Smooth muscle cell (in vitro differentiated cells): ENCODE measurements around the gene ASAP2. TPM values are rescaled to one million over a fixed set of nuclear protein-coding genes. Genes with fewer than 3 reads are reported as not detected.

Source experiments
- DNase-seq: peaks from one replicate; lab custom pipeline; 2025; ENCODE audit not compliant: unreplicated experiment; lab: John Stamatoyannopoulos, UW
- H2AFZ ChIP-seq: fragments of 200-600 bp; sonication (generic); 2 replicates; pipeline ENCODE4 v1.6.0; 2016; ENCODE audit warnings: antibody characterized with exemption, low read depth, mild to moderate bottlenecking
- H3F3A ChIP-seq: fragments of 200-600 bp; sonication (generic); 2 replicates; pipeline ENCODE4 v1.6.0; 2017; ENCODE audit warnings: antibody characterized with exemption, low read depth
- H3K27ac ChIP-seq: fragments of 200-600 bp; sonication (generic); 2 replicates; pipeline ENCODE4 v1.5.1; 2016; ENCODE audit warnings: low read depth, mild to moderate bottlenecking
- H3K27me3 ChIP-seq: fragments of 200-600 bp; sonication (generic); 2 replicates; pipeline ENCODE4 v1.6.1; 2016; ENCODE audit warnings: low read depth, mild to moderate bottlenecking
- H3K36me3 ChIP-seq: fragments of 200-600 bp; sonication (generic); 2 replicates; pipeline ENCODE4 v1.5.1; 2016; ENCODE audit warnings: low read depth
- H3K4me1 ChIP-seq: fragments of 200-600 bp; sonication (generic); 2 replicates; pipeline ENCODE4 v1.5.1; 2016; ENCODE audit warnings: low read depth
- H3K4me2 ChIP-seq: fragments of 200-600 bp; sonication (generic); 2 replicates; pipeline ENCODE4 v1.6.0; 2016; ENCODE audit warnings: mild to moderate bottlenecking
- H3K4me3 ChIP-seq: fragments of 200-600 bp; sonication (generic); 2 replicates; pipeline ENCODE4 v1.5.1; 2016; ENCODE audit warnings: mild to moderate bottlenecking
- H3K79me2 ChIP-seq: fragments of 200-600 bp; sonication (generic); 2 replicates; pipeline ENCODE4 v1.6.0; 2016; ENCODE audit warnings: low read depth, mild to moderate bottlenecking
- H3K9ac ChIP-seq: fragments of 200-600 bp; sonication (generic); 2 replicates; pipeline ENCODE4 v1.6.0; 2016; ENCODE audit warnings: low read depth
- H3K9me3 ChIP-seq: fragments of 200-600 bp; sonication (generic); replicated peaks from 2 replicates; pipeline ENCODE4 v1.5.1; 2016; ENCODE audit warnings: low read depth
- H4K20me1 ChIP-seq: fragments of 200-600 bp; sonication (generic); 2 replicates; pipeline ENCODE4 v1.6.0; 2016; ENCODE audit warnings: low read depth
- CTCF ChIP-seq: fragments of 200-600 bp; sonication (generic); IDR thresholded peaks from 2 replicates; pipeline ENCODE4 v1.5.1; 2017; ENCODE audit warnings: borderline replicate concordance, mild to moderate bottlenecking, antibody characterized with exemption; ENCODE audit not compliant: insufficient read depth, poor library complexity, severe bottlenecking
- WGBS: methylation state at CpG from one replicate; pipeline ENCODE4 v1.1.7; 2016; ENCODE audit warnings: low lambda C conversion rate; 5-methylcytosine and 5-hydroxymethylcytosine counted together
- polyA plus RNA-seq: library from polyadenylated mRNA; unstranded; fragments of >200 nt; fragmentation: Nextera tagmentation; extraction: Ambion mirVana; gene quantifications from 2 replicates; pipeline ENCODE4 v1.2.1, GENCODE V29; 2016
- total RNA-seq: library from RNA; depleted of rRNA; stranded (reverse); fragments of >200 nt; gene quantifications from 2 replicates; pipeline ENCODE4 v1.2.3, GENCODE V29; 2014

Gene ASAP2
- total and polyA plus RNA-seq, 2 experiments from 2014 or later, result 8.8 to 23.1 TPM

GRCh38 chr2:9355270-9355669 is 148.7 kb downstream of the ASAP2 start:
- H3K79me2 ChIP-seq, result no peaks in the 10 kb centered on the region
- 93% methylated on average over 3 of the region's 3 CpGs for WGBS
- no peak for DNase-seq
- no peak overlapping the region for H3K9ac ChIP-seq
- H3K9me3 ChIP-seq, result no peaks in the 10 kb centered on the region
- H3K4me2 ChIP-seq, result no peak overlapping the region
- no peaks in the 10 kb centered on the region for H3K27me3 ChIP-seq
- no peaks in the 10 kb centered on the region for H3K4me1 ChIP-seq
- no peaks in the 10 kb centered on the region for H3F3A ChIP-seq
- H3K27ac ChIP-seq, result no peak overlapping the region
- no peak for TF ChIP-seq CTCF
- no peak overlapping the region for H3K4me3 ChIP-seq
- H3K36me3 ChIP-seq, result peaks cover 11% of the 10 kb centered on the region
- H4K20me1 ChIP-seq, result no peaks in the 10 kb centered on the region
- H2AFZ ChIP-seq, result no peak overlapping the region

- DNase-seq, result no peak
- no peak for TF ChIP-seq CTCF
- no peak overlapping the region for H3K27ac ChIP-seq
- H3K4me2 ChIP-seq, result no peak overlapping the region
- 77% methylated on average over 4 of the region's 4 CpGs for WGBS
- no peaks in the 10 kb centered on the region for H4K20me1 ChIP-seq
- no peaks in the 10 kb centered on the region for H3F3A ChIP-seq
- H2AFZ ChIP-seq, result no peak overlapping the region
- no peaks in the 10 kb centered on the region for H3K4me1 ChIP-seq
- H3K9ac ChIP-seq, result no peak overlapping the region
- peaks cover 11% of the 10 kb centered on the region for H3K36me3 ChIP-seq
- no peaks in the 10 kb centered on the region for H3K79me2 ChIP-seq
- no peak overlapping the region for H3K4me3 ChIP-seq
- H3K27me3 ChIP-seq, result no peaks in the 10 kb centered on the region
- H3K9me3 ChIP-seq, result no peaks in the 10 kb centered on the region
These were observed 149.1 kb downstream of the ASAP2 start for GRCh38 chr2:9355716-9356115.

GRCh38 chr2:9356261-9356660 is 149.6 kb downstream of the ASAP2 start:
- TF ChIP-seq CTCF, result no peak
- Histone ChIP-seq H3K9me3 (no peaks in the 10 kb centered on the region), H3K27me3 (no peaks in the 10 kb centered on the region), H3K36me3 (peaks cover 11% of the 10 kb centered on the region), H3K4me3 (no peak overlapping the region), H3K79me2 (no peaks in the 10 kb centered on the region), H3K4me1 (no peaks in the 10 kb centered on the region), H2AFZ (no peak overlapping the region), H3F3A (no peaks in the 10 kb centered on the region), H4K20me1 (no peaks in the 10 kb centered on the region), H3K27ac (no peak overlapping the region), H3K9ac (no peak overlapping the region), H3K4me2 (no peak overlapping the region)
- WGBS, result 87% methylated on average over 11 of the region's 11 CpGs
- DNase-seq, result no peak

GRCh38 chr2:9358846-9359245 is 152.2 kb downstream of the ASAP2 start:
- no peak overlapping the region for H3K9ac ChIP-seq
- TF ChIP-seq CTCF, result no peak
- no peaks in the 10 kb centered on the region for H4K20me1 ChIP-seq
- H3K4me1 ChIP-seq, result no peaks in the 10 kb centered on the region
- peaks cover 11% of the 10 kb centered on the region for H3K36me3 ChIP-seq
- DNase-seq, result no peak
- H3K27ac ChIP-seq, result no peak overlapping the region
- 4% methylated on average over 1 of the region's 1 CpG for WGBS
- no peak overlapping the region for H3K4me2 ChIP-seq
- H3K4me3 ChIP-seq, result no peak overlapping the region
- H3K79me2 ChIP-seq, result no peaks in the 10 kb centered on the region
- no peaks in the 10 kb centered on the region for H3F3A ChIP-seq
- no peaks in the 10 kb centered on the region for H3K27me3 ChIP-seq
- no peaks in the 10 kb centered on the region for H3K9me3 ChIP-seq
- no peak overlapping the region for H2AFZ ChIP-seq
